Vagina (tissue), 2 donors: ENCODE data around the gene TMEM60.

ENCODE experiments used
- CTCF ChIP-seq, 3 experiments: fragments of 450-650 bp in 2 of 3; fragments of 200-600 bp in 1 of 3; sonication (generic) in 1 of 3; IDR thresholded peaks; one replicate each; pipeline ENCODE4 v1.5.1; 2017 to 2019; ENCODE audit warnings: antibody characterized with exemption in 3 of 3, mild to moderate bottlenecking in 2 of 3, moderate library complexity in 2 of 3
- POLR2A ChIP-seq, 2 donors: fragments of 450-650 bp; IDR thresholded peaks; one replicate each; pipeline ENCODE4 v1.6.1; 2017; ENCODE audit warnings: antibody characterized with exemption in 2 of 2, mild to moderate bottlenecking in 2 of 2, moderate library complexity in 2 of 2

GRCh38 chr7:77778535-77778934 lies 19.7 kb downstream of the TMEM60 start:
- no peak for TF ChIP-seq POLR2A (IDR thresholded peaks at IDR 0.05)
- no peak for TF ChIP-seq CTCF (IDR thresholded peaks at IDR 0.05)
